ENCODE data around the gene VAMP7.
"Not testable (repeated sequence)": the region's sequence is repeated elsewhere in the genome, so short reads cannot be mapped to it uniquely, and the experiment has no call there.

VAMP7 gene, protein sequence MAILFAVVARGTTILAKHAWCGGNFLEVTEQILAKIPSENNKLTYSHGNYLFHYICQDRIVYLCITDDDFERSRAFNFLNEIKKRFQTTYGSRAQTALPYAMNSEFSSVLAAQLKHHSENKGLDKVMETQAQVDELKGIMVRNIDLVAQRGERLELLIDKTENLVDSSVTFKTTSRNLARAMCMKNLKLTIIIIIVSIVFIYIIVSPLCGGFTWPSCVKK

DNA sequence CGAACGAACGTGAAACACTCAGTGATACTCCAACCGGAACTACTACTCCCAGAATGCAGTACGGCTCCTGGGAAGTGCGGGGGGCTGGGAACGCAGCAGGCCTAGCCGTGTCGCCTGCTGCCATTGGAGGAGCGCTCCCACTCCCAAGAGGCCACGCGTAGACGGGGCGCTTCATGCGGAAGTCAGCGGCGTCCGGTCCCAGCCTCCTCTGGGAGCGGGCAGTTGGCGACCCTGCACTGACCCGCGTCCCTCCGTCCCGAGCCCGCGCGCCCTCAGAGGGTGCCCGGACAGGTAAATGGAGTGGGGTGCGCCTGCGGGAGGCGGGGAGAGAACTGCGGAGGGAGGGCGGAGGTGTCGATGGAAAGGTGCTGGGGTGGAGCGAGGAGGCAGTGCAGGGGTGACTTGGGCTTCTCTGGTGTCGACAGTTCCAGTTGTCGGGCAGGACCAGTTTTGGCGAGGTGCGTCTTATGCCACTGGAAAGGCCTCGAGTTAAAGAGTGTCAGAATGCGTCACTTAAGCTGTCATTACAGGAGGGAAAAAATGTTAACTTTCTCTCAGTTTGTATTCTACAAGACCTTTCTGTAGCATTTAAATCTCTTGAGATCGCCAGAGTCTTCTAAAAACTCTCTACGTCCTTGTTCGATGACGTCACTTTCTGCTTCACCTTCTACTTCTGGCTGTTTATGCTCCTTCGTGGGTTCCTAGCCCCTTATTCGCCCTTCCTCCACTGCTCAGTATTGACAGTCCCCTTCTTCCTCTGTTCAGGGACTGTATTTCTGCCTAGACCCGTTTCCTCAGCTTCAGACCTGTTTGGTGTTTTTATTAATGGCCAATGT is at the start of gene VAMP7:
TSS of gene VAMP7 (plus strand) at position 188 of the 836 bp plus-strand sequence. CDS start 8,122 bp downstream, outside the sequence.
- peak; percentile 57 for DNase-seq (ENCODE audit: low read depth)

DNA sequence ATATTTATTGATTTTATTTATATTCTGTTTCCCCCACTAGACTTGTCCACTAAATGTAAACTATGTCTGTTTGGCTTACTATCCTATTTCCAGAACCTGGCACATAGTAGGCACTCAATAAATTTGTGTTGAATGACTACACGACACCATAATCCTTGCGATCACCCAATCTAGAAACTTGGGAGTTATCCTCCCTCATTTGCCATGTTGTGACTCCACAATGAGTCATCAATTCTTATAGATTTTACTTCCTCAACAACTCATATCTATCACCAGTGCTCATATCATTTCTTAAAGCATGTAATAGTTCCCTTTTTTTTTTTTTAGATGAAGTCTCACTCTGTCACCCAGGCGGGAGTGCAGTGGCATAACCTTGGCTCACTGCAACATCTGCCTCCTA is 39.9 kb upstream of the VAMP7 start:
- no peak for DNase-seq (ENCODE audit: low read depth)

DNA sequence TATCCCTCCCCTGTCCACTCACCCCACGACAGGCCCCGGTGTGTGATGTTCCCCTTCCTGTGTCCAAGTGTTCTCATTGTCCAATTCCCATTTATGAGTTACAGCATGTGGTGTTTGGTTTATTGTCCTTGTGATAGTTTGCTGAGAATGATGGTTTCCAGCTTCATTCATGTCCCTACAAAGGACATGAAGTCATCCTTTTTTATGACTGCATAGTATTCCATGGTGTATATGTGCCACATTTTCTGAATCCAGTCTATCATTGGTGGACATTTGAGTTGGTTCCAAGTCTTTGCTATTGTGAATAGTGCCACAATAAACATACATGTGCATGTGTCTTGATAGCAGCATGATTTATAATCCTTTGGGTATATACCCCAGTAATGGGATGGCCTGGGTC is 29.4 kb upstream of the VAMP7 start:
- not testable (repeated sequence) for DNase-seq (ENCODE audit: low read depth)

DNA sequence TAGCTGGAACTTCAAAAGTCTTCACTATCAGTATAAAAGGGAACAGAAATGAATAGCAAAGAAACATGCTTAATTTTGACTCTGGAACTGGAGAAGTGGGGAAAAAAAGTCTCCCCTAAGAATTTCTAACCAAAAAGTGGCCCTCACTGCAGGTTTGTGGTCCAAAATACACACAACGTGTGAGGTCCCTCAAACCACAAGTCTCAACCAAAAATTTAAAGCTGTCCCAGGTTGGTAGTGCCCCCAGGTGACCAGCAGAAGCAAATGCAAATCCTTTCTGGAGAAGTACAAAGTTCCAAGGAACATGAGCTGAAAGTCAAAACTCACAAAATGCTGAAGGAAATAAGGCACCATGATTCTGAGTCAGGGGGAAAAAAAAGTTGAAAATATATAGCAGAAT is 23.6 kb upstream of the VAMP7 start:
- DNase-seq (ENCODE audit: low read depth), result no peak

DNA sequence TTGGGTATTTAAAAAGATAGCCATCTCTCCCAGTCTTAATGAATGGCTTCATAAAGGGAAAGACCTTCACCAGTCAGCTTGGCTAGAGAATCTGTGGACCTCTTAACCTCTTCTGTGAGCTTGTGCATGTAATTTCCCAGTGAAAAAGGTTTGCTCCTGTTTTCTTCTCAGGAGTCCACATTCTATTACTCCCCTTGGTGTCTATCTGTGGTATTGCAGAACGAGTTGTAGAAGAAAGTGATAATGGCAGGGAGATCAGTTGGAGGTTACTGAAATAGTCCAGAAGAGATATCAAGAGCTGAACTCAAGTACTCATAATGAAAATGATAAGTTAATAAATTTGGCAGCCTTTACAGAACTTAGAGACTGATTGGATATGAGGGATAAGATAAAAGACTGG is 16.5 kb upstream of the VAMP7 start:
- no peak for DNase-seq (ENCODE audit: low read depth)

DNA sequence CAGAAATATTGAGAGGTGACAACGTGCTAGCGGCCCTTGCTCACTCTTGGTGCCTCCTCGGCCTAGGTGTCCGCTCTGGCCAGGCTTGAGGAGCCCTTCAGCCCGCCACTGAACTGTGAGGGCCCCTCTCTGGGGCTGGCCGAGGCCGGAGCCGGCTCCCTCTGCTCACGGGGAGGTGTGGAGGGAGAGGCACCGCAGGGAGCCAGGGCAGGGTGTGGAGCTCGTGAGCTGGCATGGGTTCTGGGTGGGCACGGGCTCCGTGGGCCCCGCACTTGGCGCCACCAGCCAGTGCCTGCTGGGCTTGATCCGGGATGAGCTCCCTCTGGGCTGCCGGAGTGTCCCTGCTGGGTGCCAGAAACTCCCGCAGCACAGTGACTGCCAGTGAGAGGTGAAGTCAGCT is 16.0 kb upstream of the VAMP7 start:
- no peak for DNase-seq (ENCODE audit: low read depth)

DNA sequence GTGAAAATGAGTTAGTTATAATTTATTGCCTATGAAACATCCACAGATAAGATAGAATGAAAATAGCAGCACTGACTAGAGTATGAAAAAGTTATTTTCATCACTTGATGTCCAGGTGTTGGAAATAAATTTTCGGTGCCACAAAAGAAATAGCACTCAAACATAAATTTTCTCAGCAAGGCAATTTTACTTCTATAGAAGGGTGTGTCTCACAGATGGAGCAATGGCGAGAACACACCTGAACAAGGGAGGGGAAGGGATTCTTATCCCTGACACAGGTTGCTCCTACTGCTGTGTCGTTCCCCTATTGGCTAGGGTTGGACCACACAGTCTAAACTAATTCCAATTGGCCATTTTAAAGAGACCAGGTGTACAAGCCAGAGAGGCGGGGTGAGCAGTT is 13.3 kb upstream of the VAMP7 start:
- no peak for DNase-seq (ENCODE audit: low read depth)

- no peak for DNase-seq (ENCODE audit: low read depth)
These were observed 10.2 kb upstream of the VAMP7 start for GRCh38 chrX:155870958-155871357.

- DNase-seq (ENCODE audit: low read depth), result no peak
These were observed 9.2 kb upstream of the VAMP7 start for GRCh38 chrX:155871934-155872333.

- DNase-seq (ENCODE audit: low read depth), result no peak
These were observed 8.0 kb upstream of the VAMP7 start for GRCh38 chrX:155873188-155873587.

DNA sequence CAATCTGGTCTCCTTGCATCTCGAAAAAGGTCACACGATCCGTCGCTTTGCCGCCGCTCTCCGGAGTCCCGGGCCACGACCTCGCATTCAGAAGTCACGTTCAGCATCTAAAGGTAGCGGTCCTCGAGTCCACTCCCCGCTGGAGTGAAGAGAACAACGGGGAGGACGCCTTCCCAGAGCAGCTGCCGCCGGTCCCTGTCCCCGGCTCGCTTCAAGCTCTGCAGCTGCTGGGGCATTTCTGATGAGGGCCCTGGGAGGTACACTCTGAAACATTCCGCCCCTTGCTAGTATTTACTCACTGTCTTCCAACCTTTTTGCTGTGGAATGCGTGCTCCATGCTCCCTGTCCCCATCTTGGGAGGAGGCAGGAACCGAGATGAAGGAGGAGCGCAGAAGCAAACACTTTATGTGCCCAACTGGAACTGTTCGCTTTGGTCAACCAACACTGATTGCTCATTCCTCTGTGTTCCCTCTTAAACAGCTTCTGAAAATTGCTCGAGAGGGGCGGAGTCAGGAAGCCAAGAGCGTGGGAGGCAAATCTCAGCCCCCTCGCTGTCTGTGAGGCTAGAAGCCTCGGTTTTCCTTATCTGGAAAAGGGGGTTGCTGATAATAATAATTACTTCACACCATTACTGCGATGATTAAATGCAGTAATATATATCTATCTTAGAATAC is 6.4 kb upstream of the VAMP7 start:
- DNase-seq (ENCODE audit: low read depth), result no peak

- DNase-seq (ENCODE audit: low read depth), result no peak
These were observed 4.4 kb upstream of the VAMP7 start for GRCh38 chrX:155876704-155877103.

GRCh38 chrX:155877288-155877687 is 3.9 kb upstream of the VAMP7 start:
- no peak for DNase-seq (ENCODE audit: low read depth)

DNA sequence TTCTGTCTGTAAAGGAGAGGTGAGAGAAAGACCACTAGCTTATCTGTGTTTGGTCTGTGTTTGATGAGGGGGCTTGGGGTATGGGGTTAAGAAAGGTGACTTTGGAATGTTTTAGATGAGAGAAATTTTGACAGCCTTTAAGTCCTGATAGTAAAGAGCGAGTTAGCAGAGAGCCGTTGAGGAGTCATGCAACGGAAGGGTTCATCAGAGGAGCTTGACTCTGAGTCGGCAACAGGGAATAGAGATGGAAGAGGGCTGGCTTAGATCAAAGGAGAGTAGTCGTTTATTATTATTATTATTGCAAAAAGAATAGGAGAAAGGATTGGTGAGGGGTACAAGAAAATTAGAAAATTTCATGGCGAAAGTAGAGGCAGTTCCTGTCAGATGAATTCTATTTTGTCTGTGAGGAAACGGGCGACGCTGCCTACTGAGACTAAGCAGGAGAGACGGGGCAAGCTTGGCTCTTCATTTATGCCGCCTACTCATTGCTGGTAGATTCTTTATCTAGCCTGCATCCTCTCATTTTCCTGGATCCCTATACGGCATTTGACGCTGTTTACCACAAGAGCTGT is 473 bp upstream of the VAMP7 start:
- no peak for DNase-seq (ENCODE audit: low read depth)

- DNase-seq (ENCODE audit: low read depth), result no peak
These were observed 5.3 kb downstream of the VAMP7 start for GRCh38 chrX:155886409-155886808.

GRCh38 chrX:155888139-155888538 is 7.0 kb downstream of the VAMP7 start:
- DNase-seq (ENCODE audit: low read depth), result peak; percentile 28

DNA sequence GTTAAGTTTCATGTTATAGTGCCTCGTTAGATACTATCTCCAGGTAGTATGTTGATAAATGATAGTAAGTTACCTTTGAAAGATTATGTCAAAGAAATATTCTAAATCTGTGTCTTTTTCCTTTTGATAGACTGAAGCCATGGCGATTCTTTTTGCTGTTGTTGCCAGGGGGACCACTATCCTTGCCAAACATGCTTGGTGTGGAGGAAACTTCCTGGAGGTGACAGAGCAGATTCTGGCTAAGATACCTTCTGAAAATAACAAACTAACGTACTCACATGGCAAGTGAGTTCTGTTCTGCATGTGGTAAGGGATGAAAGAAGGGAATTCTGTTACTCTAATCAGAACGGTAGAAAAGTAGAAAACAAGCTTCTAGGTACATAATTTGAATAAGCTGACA is 8.2 kb downstream of the VAMP7 start:
- DNase-seq (ENCODE audit: low read depth), result no peak

DNA sequence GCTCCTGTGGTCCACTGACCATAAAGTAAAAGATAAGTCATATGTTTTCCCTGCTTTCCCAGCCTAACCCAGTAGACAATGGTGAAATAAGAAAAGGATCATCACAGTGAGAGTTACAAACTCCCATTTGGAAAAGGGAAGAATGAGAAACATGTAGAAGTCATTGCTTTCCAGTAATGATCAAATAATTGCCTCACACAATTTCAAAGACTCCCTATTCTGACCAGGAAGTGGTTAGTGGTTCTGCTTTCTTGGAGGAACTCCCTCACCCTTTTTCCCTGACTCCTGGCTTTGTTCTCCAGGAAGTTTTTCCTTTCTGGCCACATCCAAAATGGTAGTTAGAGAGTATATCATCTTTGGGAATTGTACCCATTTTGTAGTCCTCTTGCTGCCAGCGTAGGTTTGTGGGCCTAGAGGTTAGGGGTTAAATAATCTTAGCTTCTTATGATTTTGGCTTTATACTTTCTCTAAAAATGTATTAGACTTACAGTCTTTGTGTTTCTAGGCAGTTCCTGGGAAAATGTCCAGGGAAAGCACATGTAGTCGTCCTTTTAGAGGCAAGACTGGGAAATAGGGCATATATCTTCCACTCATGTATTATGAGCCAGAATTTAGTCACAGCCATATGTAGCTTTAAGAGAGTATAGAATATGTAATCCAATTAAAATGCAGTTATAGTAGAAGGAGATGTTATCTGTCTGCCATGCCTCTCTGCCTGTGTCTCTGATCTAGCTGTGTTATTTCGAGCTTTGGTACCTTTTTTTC is 10.5 kb downstream of the VAMP7 start:
- no peak for DNase-seq (ENCODE audit: low read depth)

- DNase-seq (ENCODE audit: low read depth), result no peak
These were observed 12.4 kb downstream of the VAMP7 start for GRCh38 chrX:155893521-155893920.

- no peak for DNase-seq (ENCODE audit: low read depth)
These were observed 15.4 kb downstream of the VAMP7 start for GRCh38 chrX:155896512-155896911.

GRCh38 chrX:155899366-155899765 is 18.2 kb downstream of the VAMP7 start:
- DNase-seq (ENCODE audit: low read depth), result no peak

DNA sequence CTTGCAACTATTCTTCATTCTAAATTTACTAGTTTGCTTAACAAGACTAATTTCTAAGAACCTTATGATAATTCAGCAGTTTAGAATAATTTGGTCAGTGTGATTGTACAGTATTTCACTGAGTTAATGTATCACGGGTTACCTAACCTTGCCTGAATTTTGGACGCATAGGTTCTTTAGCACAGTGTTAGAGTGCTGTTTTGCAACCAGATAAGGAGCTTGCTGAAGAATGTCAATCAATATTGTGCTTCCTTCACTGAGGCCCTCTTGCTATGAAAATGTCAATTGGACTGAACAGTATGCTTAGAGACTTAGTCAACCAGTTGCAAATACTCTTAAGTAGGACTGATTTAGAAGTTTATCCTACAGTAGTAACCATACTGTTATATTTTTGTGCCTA is 19.6 kb downstream of the VAMP7 start:
- no peak for DNase-seq (ENCODE audit: low read depth)

Measured in GM04504 (cell line).